ENCODE results near the gene INPP5D. TPM values are rescaled to one million over a fixed set of nuclear protein-coding genes. Genes with fewer than 3 reads are reported as not detected.

INPP5D gene
- polyA plus RNA-seq, 1 of the 3 experiments (the other 2 are of a cell fraction) = 1.3 TPM

GRCh38 chr2:233068762-233069418, 8.7 kb downstream of the INPP5D start:
- ChIA-PET POLR2A (no interaction called here), CTCF (no interaction called here)
- Histone ChIP-seq H3F3A (replicated peaks; ENCODE audit: insufficient read depth) (no peaks in the 10 kb centered on the region), H3K79me2 (ENCODE audit: insufficient read depth) (no peaks in the 10 kb centered on the region), H3K27ac (ENCODE audit: low read depth in 2 of 2, low read length in 1 of 2) (no peak overlapping the region), H3K4me2 (no peak overlapping the region), H3K27me3 (ENCODE audit: insufficient read depth) (no peaks in the 10 kb centered on the region; the same call in 1 of the 2 replicates), H3K9me2 (no peaks in the 10 kb centered on the region), H3K9me3 (peaks cover 10% of the 10 kb centered on the region), H3K4me3 (ENCODE audit: low read depth in 2 of 2, low read length in 1 of 2) (no peak overlapping the region), H2AFZ (ENCODE audit: low read depth) (no peak overlapping the region), H4K20me1 (ENCODE audit: insufficient read depth) (no peaks in the 10 kb centered on the region), H3K4me1 (ENCODE audit: control insufficient read depth in 1 of 2, insufficient read depth in 2 of 2, low read depth in 1 of 2, low read length in 1 of 2) (no peaks in the 10 kb centered on the region; a peak in 1 of 4 replicates), H3K9ac (no peak overlapping the region), H3K36me3 (replicated peaks in 1 of 2; ENCODE audit: control insufficient read depth in 1 of 2, insufficient read depth in 2 of 2, low read length in 1 of 2) (no peaks in the 10 kb centered on the region)
- WGBS (ENCODE audit: low lambda C conversion rate) = 54% methylated on average over 9 of the region's 9 CpGs
- no peak for DNase-seq
- TF ChIP-seq JUND (IDR thresholded peaks at IDR 0.05) (no peak), RFX5 (IDR thresholded peaks at IDR 0.05; ENCODE audit: low read length) (no peak), MXI1 (IDR thresholded peaks at IDR 0.05; ENCODE audit: low read depth, low read length) (no peak), POLR2AphosphoS5 (IDR thresholded peaks at IDR 0.05; ENCODE audit: low read depth, low read length) (no peak), MEF2A (IDR thresholded peaks at IDR 0.05; ENCODE audit: borderline replicate concordance, low read depth) (no peak)

DNA sequence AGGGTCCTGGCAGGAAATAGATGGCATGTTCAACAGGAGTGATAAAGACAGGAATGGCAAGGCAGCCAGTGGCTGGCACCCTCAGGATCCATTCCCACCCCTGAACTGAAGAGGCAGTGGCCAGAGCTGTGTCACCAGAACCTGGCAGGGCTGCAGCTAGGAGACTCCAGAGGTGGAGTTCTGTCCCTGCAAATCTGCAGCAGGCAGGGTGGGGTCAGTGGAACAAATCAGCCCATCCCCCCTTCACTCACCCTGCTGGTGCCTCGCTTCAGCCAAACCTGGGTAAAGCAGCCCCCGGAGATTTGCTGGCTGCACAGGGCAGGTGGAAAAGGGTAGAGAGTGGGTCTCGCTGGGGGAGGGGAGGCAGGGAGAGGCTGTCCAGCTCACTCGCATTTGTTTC, 12.7 kb downstream of the INPP5D start:
- no peaks in the 10 kb centered on the region; the same call in 1 of the 2 replicates for H3K27me3 ChIP-seq (ENCODE audit: insufficient read depth)
- no peak for DNase-seq
- H3K79me2 ChIP-seq (ENCODE audit: insufficient read depth) = no peaks in the 10 kb centered on the region
- H2AFZ ChIP-seq (ENCODE audit: low read depth) = no peak overlapping the region
- no peak overlapping the region for H3K4me2 ChIP-seq
- POLR2A ChIA-PET = no interaction called here
- no peaks in the 10 kb centered on the region for H3K9me2 ChIP-seq
- no peaks in the 10 kb centered on the region for H4K20me1 ChIP-seq (ENCODE audit: insufficient read depth)
- H3F3A ChIP-seq (replicated peaks; ENCODE audit: insufficient read depth) = no peaks in the 10 kb centered on the region
- WGBS (ENCODE audit: low lambda C conversion rate) = 50% methylated on average over 4 of the region's 4 CpGs
- H3K27ac ChIP-seq (ENCODE audit: low read depth in 2 of 2, low read length in 1 of 2) = no peak overlapping the region
- no peak for TF ChIP-seq ELF1 (IDR thresholded peaks at IDR 0.05)
- TF ChIP-seq TCF12 (IDR thresholded peaks at IDR 0.05) = no peak
- TF ChIP-seq USF1 (IDR thresholded peaks at IDR 0.05; ENCODE audit: borderline replicate concordance, low read depth) = no peak
- TF ChIP-seq TAF1 (IDR thresholded peaks at IDR 0.05; ENCODE audit: borderline replicate concordance, low read depth, low read length) = no peak
- TF ChIP-seq MXI1 (IDR thresholded peaks at IDR 0.05; ENCODE audit: low read depth, low read length) = no peak
- TF ChIP-seq SIN3A (IDR thresholded peaks at IDR 0.05; ENCODE audit: borderline replicate concordance, low read depth, low read length) = no peak
- no peak for TF ChIP-seq RFX5 (IDR thresholded peaks at IDR 0.05; ENCODE audit: low read length)
- TF ChIP-seq, protein P1, sequence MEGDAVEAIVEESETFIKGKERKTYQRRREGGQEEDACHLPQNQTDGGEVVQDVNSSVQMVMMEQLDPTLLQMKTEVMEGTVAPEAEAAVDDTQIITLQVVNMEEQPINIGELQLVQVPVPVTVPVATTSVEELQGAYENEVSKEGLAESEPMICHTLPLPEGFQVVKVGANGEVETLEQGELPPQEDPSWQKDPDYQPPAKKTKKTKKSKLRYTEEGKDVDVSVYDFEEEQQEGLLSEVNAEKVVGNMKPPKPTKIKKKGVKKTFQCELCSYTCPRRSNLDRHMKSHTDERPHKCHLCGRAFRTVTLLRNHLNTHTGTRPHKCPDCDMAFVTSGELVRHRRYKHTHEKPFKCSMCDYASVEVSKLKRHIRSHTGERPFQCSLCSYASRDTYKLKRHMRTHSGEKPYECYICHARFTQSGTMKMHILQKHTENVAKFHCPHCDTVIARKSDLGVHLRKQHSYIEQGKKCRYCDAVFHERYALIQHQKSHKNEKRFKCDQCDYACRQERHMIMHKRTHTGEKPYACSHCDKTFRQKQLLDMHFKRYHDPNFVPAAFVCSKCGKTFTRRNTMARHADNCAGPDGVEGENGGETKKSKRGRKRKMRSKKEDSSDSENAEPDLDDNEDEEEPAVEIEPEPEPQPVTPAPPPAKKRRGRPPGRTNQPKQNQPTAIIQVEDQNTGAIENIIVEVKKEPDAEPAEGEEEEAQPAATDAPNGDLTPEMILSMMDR (IDR thresholded peaks at IDR 0.05) = no peak
- TF ChIP-seq, protein P2, sequence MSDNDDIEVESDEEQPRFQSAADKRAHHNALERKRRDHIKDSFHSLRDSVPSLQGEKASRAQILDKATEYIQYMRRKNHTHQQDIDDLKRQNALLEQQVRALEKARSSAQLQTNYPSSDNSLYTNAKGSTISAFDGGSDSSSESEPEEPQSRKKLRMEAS (IDR thresholded peaks at IDR 0.05; ENCODE audit: low read depth) = no peak
- no peak for TF ChIP-seq SMC3 (IDR thresholded peaks at IDR 0.05; ENCODE audit: low read depth, low read length)
- no peak for TF ChIP-seq POLR2AphosphoS5 (IDR thresholded peaks at IDR 0.05; ENCODE audit: low read depth, low read length)
- TF ChIP-seq MEF2A (IDR thresholded peaks at IDR 0.05; ENCODE audit: borderline replicate concordance, low read depth) = no peak
- no peak for TF ChIP-seq FOXJ3 (CRISPR knock-in tag; IDR thresholded peaks at IDR 0.05)
- no peak for TF ChIP-seq RCOR1 (IDR thresholded peaks at IDR 0.05; ENCODE audit: low read length)
- TF ChIP-seq YY1 (IDR thresholded peaks at IDR 0.05; ENCODE audit: low read depth) = no peak
- no peak for TF ChIP-seq RXRA (IDR thresholded peaks at IDR 0.05; ENCODE audit: borderline replicate concordance, low read depth)
- CTCF ChIA-PET = no interaction called here
- no peaks in the 10 kb centered on the region for H3K36me3 ChIP-seq (replicated peaks in 1 of 2; ENCODE audit: control insufficient read depth in 1 of 2, insufficient read depth in 2 of 2, low read length in 1 of 2)
- peaks cover 10% of the 10 kb centered on the region for H3K9me3 ChIP-seq
- no peak overlapping the region for H3K4me3 ChIP-seq (ENCODE audit: low read depth in 2 of 2, low read length in 1 of 2)
- no peaks in the 10 kb centered on the region; a peak in 1 of 4 replicates for H3K4me1 ChIP-seq (ENCODE audit: control insufficient read depth in 1 of 2, insufficient read depth in 2 of 2, low read depth in 1 of 2, low read length in 1 of 2)
- no peak overlapping the region for H3K9ac ChIP-seq
